GM21367 (cell line): Measurements from ENCODE around the gene DIAPH1.

Experiments
- ATAC-seq: cut with Tn5 transposase; IDR thresholded peaks from one replicate; pipeline ENCODE4 v1.9.1; 2021; ENCODE audit not compliant: unreplicated experiment

The DIAPH1 gene

GRCh38 chr5:141618804-141619554 is at the start of gene DIAPH1:
Gene DIAPH1, minus strand, starts transcription at chr5:141619000. Its CDS starts 86 bp downstream, at chr5:141618914.
- ATAC-seq, result peak; percentile 74

- ATAC-seq, result no peak
Measured at GRCh38 chr5:141665995-141666940, 47.5 kb upstream of the DIAPH1 start.

GRCh38 chr5:141664733-141665461 is 46.1 kb upstream of the DIAPH1 start:
- peak; percentile 85 for ATAC-seq

GRCh38 chr5:141663506-141663905 is 44.7 kb upstream of the DIAPH1 start:
- ATAC-seq, result no peak

GRCh38 chr5:141662028-141662427 is 43.2 kb upstream of the DIAPH1 start:
- ATAC-seq, result no peak

- no peak for ATAC-seq
Measured at GRCh38 chr5:141657937-141658545, 39.2 kb upstream of the DIAPH1 start.

GRCh38 chr5:141657404-141657803 is 38.6 kb upstream of the DIAPH1 start:
- ATAC-seq, result no peak

GRCh38 chr5:141656396-141656795 is 37.6 kb upstream of the DIAPH1 start:
- no peak for ATAC-seq

GRCh38 chr5:141655020-141655419 is 36.2 kb upstream of the DIAPH1 start:
- ATAC-seq, result no peak

GRCh38 chr5:141654298-141654697 is 35.5 kb upstream of the DIAPH1 start:
- ATAC-seq, result no peak

- no peak for ATAC-seq
Measured at GRCh38 chr5:141651728-141652105, 32.9 kb upstream of the DIAPH1 start.

GRCh38 chr5:141650851-141651727 is 32.3 kb upstream of the DIAPH1 start, which contains the start of gene FCHSD1:
Gene FCHSD1, minus strand, starts transcription at chr5:141651418. Its CDS starts 50 bp downstream, at chr5:141651368.
- peak; percentile 93 for ATAC-seq

GRCh38 chr5:141649972-141650371 is 31.2 kb upstream of the DIAPH1 start:
- ATAC-seq, result no peak

- ATAC-seq, result no peak
Measured at GRCh38 chr5:141649056-141649688, 30.4 kb upstream of the DIAPH1 start.

GRCh38 chr5:141647851-141648250 is 29.1 kb upstream of the DIAPH1 start:
- ATAC-seq, result no peak

- ATAC-seq, result no peak
Measured at GRCh38 chr5:141647242-141647641, 28.4 kb upstream of the DIAPH1 start.

GRCh38 chr5:141646026-141646425 is 27.2 kb upstream of the DIAPH1 start:
- no peak for ATAC-seq

- ATAC-seq, result peak; percentile 44
Measured at GRCh38 chr5:141641634-141642267, 23.0 kb upstream of the DIAPH1 start.

- no peak for ATAC-seq
Measured at GRCh38 chr5:141640698-141641097, 21.9 kb upstream of the DIAPH1 start.
